Stimulated activated CD4-positive, alpha-beta T cell treated with anti-CD3 and anti-CD28 coated beads, Interleukin-4, amount 100 ng/mL, for 48 hours (primary cell): Measurements from ENCODE around the gene ATP1A3.

ENCODE experiments used
- DNase-seq, 2 donors: peaks; one replicate each; pipeline ENCODE4 v3.0.0-alpha.2; 2020; ENCODE audit warnings: low read depth in 2 of 2

Gene ATP1A3

DNA sequence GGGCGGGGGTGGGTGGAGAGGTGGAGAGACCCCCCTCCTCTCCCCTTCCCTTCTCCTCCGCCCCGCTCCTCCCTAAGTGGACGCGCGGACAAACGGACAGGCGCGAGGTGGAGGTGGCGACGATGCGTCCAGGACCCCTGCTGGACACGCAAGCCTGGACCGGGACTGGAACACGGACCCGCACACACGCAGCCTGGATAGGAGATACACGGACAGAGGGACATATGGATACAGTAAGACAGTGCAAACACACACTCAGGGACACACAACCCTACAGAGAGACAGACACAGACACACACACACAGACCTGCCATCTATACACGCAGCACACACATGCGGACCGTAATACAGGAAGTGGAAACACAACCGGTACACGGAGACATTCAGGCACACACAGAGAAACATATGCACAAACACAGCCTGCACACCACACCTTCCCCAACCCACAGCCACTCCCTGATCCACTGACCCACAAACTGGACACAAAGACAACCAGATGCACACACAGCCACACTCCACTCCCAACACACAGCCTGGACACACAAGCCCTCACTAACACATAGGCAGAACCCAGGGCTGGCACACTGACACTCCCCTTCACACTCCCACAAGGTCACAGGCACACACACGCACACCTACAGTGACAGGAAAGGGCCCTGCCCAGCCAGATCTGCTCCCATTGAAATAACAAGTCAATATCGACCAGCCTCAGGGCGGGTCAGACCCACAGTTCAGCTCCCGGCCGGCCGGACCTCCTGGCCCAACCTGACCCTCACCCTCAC is 65.1 kb downstream of the ATP1A3 start:
- no peak for DNase-seq

DNA sequence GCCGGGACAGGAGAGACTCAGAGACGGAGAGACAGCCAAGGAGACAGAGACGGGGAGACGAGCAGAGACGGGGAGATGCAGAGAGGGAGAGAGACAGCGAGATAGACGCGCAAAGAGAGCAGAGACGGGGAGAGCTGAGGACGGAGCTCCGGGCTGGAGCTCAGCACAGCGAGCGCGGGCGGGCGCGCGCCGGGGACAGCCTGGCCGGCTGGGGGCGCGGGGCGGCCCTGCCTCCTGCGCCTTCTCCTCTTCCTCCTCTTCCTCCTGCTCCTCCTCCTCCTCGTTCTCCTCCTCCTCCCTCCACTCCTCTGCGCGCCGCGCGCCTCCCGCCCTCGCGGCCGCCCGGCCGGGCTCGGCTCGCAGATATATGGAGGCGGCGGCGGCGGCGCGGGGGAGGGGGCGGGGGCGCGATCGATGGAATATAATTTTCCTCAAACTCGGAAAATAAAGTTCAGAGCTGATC is 65.8 kb downstream of the ATP1A3 start, which contains the start of gene ERFL:
TSS of gene ERFL (minus strand) at position 229 of the 463 bp plus-strand sequence. CDS start 15,530 bp downstream, outside the sequence.
- peak in 1 of 2 donors; percentile 25 for DNase-seq

DNA sequence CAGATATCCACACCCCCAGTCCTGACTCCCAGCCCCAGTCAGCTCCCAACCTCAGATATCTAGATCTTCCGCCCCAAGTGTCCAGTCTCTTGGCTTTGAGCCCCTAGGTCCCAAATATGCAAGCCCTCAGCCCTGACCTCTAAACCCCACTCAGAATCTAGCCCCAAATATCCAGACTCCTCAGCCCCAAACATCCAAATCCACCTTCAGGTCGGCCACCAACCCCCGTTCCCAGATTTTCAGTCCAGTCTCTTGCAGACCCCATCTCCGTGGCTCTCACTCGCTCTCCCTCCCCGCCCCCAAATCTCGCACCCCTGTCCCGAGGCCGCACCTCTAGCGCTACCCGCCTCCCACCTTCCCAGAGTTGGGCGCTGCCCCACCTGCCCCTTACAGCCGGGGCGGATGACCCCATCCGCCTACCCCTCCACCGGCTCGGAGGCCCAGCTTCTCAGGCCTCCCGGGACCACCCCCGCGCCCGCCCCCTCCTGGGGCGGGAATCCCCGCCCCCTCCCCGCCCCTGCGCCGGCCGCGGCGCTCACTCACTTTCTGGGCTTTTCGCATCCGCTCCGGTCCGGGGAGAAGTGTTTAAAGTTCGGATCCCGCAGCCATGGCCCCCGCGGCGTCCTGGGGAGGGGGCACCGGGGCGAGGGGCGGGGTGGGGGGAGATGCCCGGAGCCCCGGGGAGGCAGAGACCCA is 66.4 kb downstream of the ATP1A3 start:
- no peak for DNase-seq

DNA sequence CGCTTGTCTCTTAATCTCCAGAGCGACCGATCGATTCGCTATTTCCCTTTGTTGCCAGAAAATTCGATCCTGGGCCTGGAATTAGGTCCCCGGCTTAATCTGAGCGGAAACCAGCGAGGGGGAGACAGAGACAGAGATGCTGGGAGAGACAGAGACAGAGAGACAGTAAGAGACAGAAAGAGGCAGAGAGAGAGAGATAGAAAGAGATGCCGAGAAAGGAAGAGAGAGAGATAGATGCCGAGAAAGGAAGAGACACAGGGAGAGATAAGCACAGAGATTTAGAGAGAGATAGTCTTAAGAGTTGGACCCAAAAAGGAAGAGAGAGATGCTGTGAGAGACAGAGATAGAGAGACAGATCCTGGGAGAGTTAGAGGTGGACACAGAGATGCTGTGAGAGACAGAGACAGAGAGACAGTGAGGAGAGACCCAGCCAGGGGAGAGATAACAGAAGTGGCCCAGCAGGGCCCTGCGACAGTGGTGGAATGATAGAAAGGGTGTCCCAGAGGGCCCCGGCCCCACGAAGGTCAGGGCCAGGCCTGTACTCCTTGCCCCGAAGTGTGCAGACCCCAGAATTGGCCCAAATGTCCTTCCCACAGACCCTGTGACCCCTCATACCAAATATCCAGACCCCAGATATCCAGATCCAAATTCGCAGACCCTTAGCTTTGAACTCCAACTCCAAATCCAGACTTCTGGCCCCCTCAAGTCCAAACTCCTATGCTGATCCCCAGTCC is 67.1 kb downstream of the ATP1A3 start:
- DNase-seq, result no peak

DNA sequence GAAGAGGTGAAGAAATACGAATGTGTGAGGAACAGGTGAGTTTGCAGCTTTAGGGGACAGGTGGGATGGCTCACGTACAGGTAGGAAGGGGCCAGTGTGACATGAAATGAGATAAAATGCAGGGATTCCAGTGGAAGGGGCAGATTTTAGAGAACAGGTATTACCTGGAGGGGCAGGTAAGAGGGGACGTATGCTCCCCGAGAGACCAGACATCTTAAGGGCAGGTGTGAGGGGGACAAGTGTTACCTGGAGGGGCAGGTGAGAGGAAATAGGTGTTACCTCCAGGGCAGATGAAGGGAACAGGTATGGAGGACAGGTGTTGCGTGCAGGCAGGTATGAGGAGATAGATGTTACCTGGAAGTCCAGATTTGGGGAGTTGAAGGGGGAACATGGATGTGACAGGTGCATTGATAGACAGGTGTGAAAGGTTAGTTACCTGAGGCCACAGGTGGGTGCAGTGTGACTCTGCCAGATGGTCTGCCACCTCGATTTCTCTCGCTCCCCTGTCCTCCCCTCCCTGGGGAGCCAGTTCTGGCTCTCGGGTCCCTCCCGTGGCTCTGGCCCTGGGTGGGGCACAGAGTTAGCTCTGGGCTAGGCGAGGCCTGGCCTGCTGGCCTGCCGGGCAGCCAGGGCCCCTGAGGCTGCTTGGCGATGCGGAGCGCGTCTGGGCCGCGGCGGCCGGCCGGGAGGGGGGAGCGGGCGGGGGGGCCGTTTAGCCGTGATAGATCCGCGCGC is 67.8 kb downstream of the ATP1A3 start:
- DNase-seq, result no peak

DNA sequence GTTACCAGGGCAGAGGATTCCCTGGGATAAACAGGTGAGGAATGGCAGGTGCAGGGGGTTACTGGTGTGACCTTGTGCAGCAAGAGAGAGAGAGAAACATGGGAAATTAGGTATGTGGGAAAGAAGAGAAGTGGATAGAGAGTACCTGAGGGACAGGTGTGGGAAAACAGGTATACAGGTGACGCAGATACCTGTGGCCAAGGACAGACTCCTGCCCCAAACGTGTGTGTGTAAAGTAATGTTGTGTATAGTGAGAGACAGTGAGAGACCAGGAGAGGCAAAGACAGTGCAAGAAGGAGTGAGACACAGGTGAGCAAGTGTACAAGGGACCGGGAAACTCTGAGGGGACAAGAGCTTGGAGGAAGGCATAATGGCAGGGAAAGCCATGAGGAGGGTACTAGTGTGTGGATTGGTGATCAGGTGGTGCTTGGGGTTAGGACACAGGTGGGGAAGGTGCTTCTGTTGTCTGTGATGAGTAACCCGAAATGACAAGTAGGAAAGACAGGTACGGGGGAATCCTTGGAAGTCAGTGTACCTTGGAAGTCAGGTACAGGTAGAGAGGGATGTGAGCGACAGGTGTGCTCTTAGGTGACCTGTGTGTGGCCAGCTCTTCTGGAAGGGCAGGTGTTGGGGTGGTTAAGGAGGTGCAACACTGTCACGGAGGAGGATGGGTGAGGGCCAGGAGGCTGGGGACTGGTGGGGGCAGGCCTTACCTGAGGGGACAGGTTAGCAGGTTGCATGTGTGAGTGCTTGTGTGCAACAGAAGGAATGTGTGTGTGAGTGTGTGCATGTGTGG is 68.6 kb downstream of the ATP1A3 start:
- no peak for DNase-seq

DNA sequence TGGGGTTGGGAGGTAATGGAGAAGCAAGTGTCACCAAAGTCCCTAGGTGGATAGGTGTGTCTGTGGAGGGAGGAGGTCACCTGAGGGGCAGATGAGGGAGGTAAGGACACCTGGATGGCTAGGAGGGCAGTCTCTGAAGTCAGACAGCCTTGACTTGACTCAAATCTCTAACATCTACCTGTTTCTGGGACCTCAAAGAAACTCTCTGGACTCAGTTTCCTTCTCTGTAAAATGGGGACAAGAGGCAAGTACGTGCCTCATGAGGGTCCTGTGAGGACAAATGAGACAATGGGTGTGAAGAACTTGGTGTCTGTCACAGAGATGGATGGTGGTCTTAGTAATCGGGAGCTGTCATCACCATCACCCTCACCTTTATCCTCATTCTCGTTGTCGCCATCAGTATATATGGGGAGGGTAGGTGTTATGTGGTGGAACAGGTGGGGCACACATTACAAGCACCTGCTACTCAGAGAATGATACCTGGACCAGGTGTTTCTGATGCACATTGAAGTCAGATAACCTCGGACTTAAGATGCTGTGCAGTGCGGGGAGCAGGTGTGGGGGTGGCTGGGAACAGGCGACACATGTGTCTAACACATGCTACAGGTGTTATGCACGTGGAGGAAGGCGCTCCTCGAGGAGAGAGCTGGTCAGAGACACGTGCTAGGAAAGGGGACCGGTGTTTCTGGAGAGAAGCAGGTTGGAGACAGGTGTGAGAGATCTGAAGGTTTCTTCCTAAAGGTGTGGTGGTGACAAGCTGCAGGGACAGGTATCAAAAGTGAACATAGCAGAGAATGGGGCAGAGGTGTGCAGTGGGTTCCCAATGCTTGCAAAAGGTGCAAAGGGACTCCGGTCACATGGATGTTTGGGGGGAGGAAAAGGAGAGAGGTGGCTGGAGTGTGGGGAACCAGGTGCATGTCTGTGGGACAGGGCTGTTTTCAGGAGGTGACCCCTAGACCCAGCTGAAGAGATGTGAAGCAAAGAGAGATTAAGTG is 69.6 kb downstream of the ATP1A3 start:
- DNase-seq, result no peak

DNA sequence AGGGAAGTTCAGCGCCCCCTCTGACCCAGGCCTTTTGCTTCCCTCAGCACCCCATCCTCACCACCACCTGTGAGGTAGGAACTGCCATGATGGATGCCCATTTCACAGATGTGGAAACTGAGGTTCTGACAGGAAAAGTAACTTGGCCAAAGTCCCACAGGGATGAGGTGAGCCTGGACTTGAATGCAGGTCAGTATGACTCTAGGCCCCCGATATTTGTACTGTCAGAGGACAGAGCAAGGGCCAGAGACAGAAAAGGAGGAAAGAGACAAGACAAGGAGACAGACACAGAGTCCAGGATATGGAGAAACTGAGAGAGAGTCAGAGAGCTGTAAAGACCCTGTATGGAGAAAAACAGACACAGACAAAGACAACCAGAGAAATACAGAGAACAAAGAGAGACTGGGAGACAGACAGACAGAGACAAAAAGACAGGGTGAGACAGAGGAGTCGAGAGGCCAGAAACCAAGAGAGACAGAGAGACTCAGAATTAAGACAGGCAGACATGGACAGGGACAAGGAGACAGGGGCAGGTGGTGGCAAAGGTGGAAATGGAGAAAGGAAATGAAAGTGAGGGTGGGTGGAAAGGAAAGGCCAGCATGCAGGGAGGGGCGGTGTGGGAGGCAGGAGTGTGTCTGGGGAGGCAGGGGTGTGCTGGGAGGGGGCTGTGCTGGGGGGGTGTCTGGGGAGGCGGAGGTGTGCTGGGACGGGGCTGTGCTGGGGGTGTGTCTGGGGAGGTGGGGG is 70.8 kb downstream of the ATP1A3 start:
- no peak for DNase-seq

DNA sequence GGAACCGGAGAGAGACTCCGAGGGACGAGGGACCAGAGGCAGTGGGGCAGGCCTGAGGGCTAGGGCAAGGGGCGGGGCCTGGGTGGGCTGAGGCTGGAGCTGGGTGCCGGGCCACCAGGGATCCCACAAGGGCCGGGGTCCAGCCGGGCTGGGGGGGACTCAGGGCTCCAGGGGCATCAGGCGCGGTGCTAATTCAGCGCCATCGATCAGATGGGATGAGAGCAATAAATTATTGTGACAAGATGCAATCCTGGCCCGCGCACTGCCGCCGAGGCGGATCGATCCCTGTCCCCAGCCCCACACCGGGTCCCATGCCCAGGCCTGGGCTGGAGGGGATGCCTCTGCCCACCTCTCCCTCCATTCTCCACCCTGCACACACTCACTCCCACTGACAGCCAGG is 71.4 kb downstream of the ATP1A3 start:
- no peak for DNase-seq

DNA sequence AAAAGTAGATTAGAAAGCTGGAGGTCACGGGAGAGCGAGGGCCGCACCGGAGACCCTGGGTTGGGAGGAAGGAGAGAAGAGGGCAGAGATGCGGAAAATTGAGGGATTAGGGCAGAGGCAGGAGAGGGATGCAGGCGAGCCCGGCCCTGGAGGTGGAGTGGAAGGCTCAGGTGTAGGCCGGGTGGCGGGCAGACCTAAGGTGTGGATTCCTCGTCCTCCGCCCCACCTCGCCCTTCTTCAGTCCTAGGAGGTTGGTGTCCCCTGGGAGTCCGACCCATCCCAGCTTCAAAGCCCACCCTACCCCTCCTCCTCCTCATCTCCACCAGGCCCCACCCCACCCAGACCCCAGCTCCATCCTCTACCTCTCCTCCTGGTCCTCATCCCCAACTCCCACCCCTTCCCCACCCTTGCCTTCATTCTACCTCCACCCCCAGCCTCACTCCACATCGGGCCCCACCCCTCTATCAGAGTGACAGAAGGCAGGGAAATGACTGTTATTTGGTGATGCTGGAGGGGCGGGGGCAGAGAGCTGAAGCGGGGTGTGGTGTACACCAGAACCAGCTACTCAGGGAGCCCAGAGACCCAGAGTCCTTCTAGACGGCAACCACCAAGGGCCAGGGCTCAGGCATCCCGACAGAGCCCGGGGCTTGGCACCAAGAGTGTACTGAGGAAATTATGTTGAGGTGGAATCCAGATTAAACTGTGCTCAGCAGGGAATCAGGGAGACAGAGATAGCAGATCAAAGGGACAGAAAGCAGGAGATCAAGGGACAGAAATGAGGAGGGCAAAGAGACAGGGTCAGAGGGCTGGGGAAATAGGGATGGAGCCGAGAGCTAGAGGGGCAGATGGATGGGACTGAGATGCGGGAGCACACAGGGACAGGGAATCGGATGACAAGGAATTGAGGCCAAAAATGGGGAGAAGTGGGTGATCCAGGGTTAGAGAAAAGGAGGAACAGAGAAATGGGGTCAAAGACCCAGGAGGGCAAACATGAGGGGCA is 72.2 kb downstream of the ATP1A3 start:
- DNase-seq, result no peak

DNA sequence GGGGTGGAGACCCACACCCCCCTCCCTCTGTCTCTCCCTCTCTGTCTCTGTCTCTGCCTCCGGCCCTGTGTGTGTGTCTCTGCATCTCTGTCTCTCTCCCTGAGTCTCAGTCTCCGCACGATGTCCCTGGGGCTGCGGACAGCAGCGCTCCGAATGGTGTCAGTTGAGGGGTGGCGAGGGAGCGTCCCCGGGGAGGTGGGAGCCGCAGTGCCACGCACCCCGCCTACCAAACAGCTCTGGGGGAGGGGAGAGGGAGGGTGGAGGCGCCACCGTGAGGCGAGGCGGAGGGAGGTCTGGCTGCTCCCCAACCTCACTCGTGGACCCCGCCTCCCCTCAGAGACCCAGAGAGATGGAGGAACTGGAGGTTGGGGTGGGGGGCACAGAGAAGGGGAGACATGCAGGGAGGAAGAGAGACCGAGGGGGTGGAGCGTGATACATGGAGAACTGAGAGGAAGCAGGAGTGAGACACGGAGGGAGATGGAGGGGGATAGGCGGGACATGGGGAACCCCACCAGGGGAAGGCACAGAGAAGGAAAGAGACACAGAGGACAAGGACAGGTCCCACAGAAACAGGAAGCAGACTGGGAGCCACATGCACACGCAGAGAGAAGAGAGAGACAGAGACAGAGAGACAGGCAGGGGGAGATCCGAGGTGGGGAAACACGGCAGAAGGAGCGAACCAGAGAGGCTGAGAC is 73.0 kb downstream of the ATP1A3 start:
- DNase-seq, result no peak

DNA sequence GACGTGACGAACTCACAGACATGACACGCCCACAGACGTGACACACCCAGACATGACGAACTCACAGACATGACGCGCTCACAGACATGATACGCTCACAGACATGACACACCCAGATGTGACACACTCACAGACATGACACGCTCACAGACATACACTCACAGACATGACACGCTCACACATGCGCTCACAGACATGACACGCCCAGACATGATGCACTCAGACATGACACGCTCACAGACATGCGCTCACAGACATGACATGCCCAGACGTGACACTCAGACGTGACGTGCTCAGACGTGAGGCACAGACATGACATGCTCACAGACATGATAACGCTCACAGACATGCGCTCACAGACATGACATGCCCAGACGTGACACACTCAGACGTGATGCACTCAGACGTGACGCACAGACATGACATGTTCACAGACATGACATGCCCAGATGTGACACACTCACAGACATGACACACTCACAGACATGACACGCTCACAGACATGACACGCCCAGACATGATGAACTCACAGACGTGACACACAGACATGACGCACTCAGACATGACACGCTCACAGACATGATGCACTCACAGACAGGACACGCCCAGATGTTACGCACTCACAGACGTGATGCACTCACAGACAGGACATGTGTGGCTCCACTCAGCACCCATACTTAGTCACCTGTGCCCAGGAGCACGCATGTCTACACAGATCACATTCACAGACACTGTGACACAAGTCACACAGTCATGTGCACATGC is 73.9 kb downstream of the ATP1A3 start:
- DNase-seq, result no peak

DNA sequence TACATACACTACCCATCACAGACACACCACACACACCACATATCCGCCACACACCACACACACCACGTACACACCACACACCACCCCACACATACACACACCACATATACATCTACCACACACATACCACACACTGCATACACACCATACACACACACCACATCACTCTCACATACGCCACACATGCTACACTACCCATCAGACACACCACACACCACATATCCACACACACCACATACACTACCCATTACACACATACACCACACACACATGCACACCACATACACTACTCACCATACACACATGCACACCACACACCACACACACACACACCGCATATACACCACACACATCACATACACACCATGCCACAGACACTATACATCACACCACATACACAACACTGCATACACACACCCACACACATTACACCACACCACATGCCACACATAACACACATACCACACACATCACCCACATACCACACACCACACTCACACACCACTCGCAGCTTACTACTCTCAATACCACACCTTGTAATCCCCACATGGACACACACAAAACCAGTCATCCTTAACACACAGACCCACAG is 75.3 kb downstream of the ATP1A3 start:
- DNase-seq, result no peak

DNA sequence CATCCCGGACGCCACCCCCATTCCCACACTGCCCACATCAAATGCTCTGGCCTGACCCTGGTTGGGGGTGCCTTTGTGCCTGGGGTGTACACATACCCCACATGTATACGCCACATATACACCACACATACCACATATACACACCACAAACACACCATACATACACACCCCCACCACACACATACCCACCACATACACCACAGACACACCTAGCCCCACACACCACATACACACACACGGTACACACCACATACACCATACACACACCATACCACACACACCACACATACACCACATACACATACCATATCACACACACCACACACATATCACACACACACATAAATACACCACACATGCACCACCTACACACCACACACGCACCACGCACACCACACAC is 75.9 kb downstream of the ATP1A3 start:
- no peak for DNase-seq

DNA sequence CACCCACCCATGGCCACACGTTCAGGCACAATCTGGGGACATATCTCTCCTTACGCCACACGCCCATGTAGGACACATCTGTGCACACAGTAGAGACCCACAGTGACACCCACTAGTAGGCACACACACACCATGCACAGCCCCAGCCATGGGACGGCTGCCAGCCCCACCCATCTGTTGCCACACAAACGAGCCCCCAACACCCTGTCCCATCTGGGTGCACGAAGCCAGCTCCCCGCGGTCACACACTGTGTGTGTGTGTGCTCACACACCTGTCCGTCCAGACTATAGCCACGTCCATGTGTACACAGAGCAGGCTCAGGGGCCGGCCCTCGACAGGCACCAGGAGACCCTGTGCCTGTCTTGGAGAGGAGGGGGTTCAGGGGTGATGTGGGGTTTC is 76.4 kb downstream of the ATP1A3 start:
- DNase-seq, result no peak
